ENCODE measurements around the gene PUM1. TPM values are rescaled to one million over a fixed set of nuclear protein-coding genes. Genes with fewer than 3 reads are reported as not detected.
A peak's percentile ranks its signal among the peaks of the same experiment; 100 is the strongest.

The PUM1 gene
- polyA plus RNA-seq, 6 donors from 2014 or later, result 93.0 to 121 (median 109) TPM

DNA sequence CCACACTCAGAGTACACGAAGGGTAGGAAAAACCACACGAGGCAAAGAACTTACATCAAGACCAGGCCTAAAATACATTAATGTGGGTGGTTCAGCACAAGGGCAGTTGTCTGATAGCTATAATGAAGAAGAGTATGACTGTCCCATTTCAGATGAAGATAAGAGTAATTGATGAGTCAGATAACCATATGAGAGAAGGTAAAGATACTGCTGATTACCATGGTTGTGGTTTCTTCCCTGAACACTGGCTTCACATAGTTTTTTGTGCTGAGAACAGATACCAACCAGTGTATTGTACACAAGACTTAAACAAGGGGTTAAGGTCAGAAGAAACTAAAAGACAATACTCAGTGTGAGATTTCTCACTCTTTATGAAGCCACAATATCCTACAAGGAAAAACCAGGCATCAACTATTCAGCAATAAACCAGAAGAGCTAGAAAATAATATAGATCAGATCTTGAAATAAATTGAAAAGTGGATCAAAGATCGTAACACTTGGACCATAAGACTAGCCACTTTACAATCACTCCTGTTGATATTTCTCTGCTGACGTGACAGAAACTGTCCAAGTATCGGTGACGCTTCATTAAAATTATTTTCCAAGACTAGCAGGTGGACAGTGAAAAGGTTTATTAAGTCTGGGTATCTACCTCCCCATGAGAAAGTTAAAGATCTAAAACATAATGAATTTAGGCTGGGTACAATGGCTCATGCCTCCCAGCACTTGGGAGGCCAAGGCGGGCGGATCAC, 28.6 kb downstream of the PUM1 start:
- H3K27me3 Mint-ChIP-seq, result no peaks in the 10 kb centered on the region
- peaks cover 45 to 78% (median 70%) of the 10 kb centered on the region in 3 donors for H3K4me1 Mint-ChIP-seq
- ATAC-seq (ENCODE audit: low read depth in 2 of 2) (no peak), DNase-seq (no peak)
- H3K36me3 Mint-ChIP-seq, result peaks cover 0 to 11% of the 10 kb centered on the region in 2 donors
- no peaks in the 10 kb centered on the region for H3K9me3 Mint-ChIP-seq
- H3K27ac Mint-ChIP-seq, result peak overlapping the region in 2 of 6 donors; percentile 10 to 67
- H3K4me3 Mint-ChIP-seq, result no peak overlapping the region

GRCh38 chr1:31033598-31033997, 31.9 kb downstream of the PUM1 start:
- peak overlapping the region in 5 of 6 donors; percentile 16 to 82 (median 76) for H3K27ac Mint-ChIP-seq
- no peaks in the 10 kb centered on the region for H3K27me3 Mint-ChIP-seq
- no peaks in the 10 kb centered on the region for H3K9me3 Mint-ChIP-seq
- H3K36me3 Mint-ChIP-seq, result peaks cover 0 to 6% of the 10 kb centered on the region in 2 donors
- H3K4me1 Mint-ChIP-seq, result peaks cover 53 to 81% (median 76%) of the 10 kb centered on the region in 3 donors
- peak overlapping the region in 3 of 8 donors; percentile 18 to 45 (median 40) for H3K4me3 Mint-ChIP-seq
- no peak for ATAC-seq (ENCODE audit: low read depth in 2 of 2)
- DNase-seq, result no peak

- H3K27me3 Mint-ChIP-seq, result no peaks in the 10 kb centered on the region
- peaks cover 0 to 4% of the 10 kb centered on the region in 2 donors for H3K36me3 Mint-ChIP-seq
- DNase-seq, result peak; percentile 12
- H3K27ac Mint-ChIP-seq, result peak overlapping the region in 4 of 6 donors; percentile 26 to 83 (median 54)
- ATAC-seq (ENCODE audit: low read depth in 2 of 2), result peak; percentile 62 to 65
- no peaks in the 10 kb centered on the region for H3K9me3 Mint-ChIP-seq
- peaks cover 55 to 84% (median 75%) of the 10 kb centered on the region in 3 donors for H3K4me1 Mint-ChIP-seq
- peak overlapping the region in 4 of 8 donors; percentile 1 to 45 (median 21) for H3K4me3 Mint-ChIP-seq
These were observed 33.3 kb downstream of the PUM1 start for GRCh38 chr1:31032266-31032665.

- ATAC-seq (ENCODE audit: low read depth in 2 of 2), result no peak
- Mint-ChIP-seq H3K4me1 (peaks cover 51 to 89% (median 70%) of the 10 kb centered on the region in 3 donors), H3K9me3 (no peaks in the 10 kb centered on the region), H3K36me3 (peaks cover 0 to 8% of the 10 kb centered on the region in 2 donors), H3K27ac (peak overlapping the region in 2 of 6 donors; percentile 26 to 47), H3K27me3 (no peaks in the 10 kb centered on the region), H3K4me3 (peak overlapping the region in 6 of 8 donors; percentile 1 to 62 (median 13))
- DNase-seq, result no peak
These were observed 34.0 kb downstream of the PUM1 start for GRCh38 chr1:31031330-31032143.

DNA sequence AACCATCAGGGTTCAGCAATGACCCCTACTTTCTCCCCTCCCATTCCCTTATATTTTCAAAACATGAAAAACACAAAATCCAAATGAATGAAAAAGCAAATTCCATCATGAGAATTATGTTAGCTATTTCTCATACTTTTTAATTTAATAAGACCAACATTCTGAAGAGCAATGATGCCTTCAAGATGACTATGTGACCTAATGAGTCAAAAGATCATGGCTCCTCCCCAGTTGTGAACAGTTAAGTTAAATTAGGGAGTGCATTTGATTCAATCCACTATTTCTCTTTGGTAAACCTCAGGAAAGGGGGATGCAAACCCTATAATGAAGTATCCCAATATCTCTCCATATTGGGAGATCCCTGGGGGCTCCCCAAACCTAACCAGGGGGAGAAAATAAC, 36.5 kb downstream of the PUM1 start:
- Mint-ChIP-seq H3K4me3 (peak overlapping the region in 6 of 8 donors; percentile 12 to 81 (median 62)), H3K4me1 (peaks cover 57 to 86% (median 74%) of the 10 kb centered on the region in 3 donors), H3K9me3 (no peaks in the 10 kb centered on the region), H3K27ac (peak overlapping the region in 2 of 6 donors; percentile 66 to 84), H3K27me3 (no peaks in the 10 kb centered on the region), H3K36me3 (peaks cover 0 to 13% of the 10 kb centered on the region in 2 donors)
- DNase-seq (no peak), ATAC-seq (ENCODE audit: low read depth in 2 of 2) (no peak)

GRCh38 chr1:31027693-31028526, 37.6 kb downstream of the PUM1 start:
- Mint-ChIP-seq H3K4me1 (peaks cover 58 to 85% (median 67%) of the 10 kb centered on the region in 3 donors), H3K9me3 (no peaks in the 10 kb centered on the region), H3K36me3 (peaks cover 0 to 13% of the 10 kb centered on the region in 2 donors), H3K4me3 (peak overlapping the region in 7 of 8 donors; percentile 23 to 80 (median 61)), H3K27ac (peak overlapping the region in 5 of 6 donors; percentile 1 to 54 (median 14)), H3K27me3 (no peaks in the 10 kb centered on the region)
- ATAC-seq (ENCODE audit: low read depth in 2 of 2), result peak; percentile 93 to 95
- DNase-seq, result peak; percentile 61

- Mint-ChIP-seq H3K9me3 (no peaks in the 10 kb centered on the region), H3K27me3 (no peaks in the 10 kb centered on the region), H3K4me1 (peaks cover 59 to 78% (median 66%) of the 10 kb centered on the region in 3 donors), H3K27ac (peak overlapping the region in 2 of 6 donors; percentile 54 to 71), H3K36me3 (peaks cover 0 to 9% of the 10 kb centered on the region in 2 donors), H3K4me3 (no peak overlapping the region)
- ATAC-seq (ENCODE audit: low read depth in 2 of 2), result no peak
- DNase-seq, result no peak
These were observed 43.3 kb downstream of the PUM1 start for GRCh38 chr1:31022259-31022658.

GRCh38 chr1:31020007-31020790, 45.3 kb downstream of the PUM1 start:
- H3K36me3 Mint-ChIP-seq, result no peaks in the 10 kb centered on the region
- H3K27ac Mint-ChIP-seq, result peak overlapping the region in 4 of 6 donors; percentile 30 to 88 (median 66)
- H3K4me3 Mint-ChIP-seq, result peak overlapping the region in 1 of 8 donors; percentile 49
- DNase-seq (no peak), ATAC-seq (ENCODE audit: low read depth in 2 of 2) (no peak)
- H3K9me3 Mint-ChIP-seq, result no peaks in the 10 kb centered on the region
- H3K27me3 Mint-ChIP-seq, result no peaks in the 10 kb centered on the region
- H3K4me1 Mint-ChIP-seq, result peaks cover 53 to 75% (median 62%) of the 10 kb centered on the region in 3 donors

DNA sequence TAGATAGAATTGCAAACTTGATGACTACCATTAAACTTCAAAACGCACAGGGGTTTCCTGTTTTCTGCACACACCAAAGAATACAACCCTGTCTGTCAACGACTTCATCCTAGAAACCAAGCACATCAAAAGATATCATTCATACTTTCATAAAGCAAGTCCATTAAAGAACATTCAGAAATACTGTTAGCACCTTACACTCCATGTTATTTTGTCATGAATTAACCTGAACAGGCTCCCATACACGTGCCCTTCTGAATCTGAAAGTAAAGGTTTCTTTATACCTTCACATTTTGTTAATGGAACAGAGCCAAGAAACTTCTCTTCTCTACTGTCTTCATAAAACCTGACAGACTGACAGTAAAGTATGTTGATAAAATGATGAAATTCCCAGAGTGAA, 46.1 kb downstream of the PUM1 start:
- Mint-ChIP-seq H3K36me3 (no peaks in the 10 kb centered on the region), H3K4me1 (peaks cover 46 to 71% (median 54%) of the 10 kb centered on the region in 3 donors)
- no peak for ATAC-seq (ENCODE audit: low read depth in 2 of 2)

DNA sequence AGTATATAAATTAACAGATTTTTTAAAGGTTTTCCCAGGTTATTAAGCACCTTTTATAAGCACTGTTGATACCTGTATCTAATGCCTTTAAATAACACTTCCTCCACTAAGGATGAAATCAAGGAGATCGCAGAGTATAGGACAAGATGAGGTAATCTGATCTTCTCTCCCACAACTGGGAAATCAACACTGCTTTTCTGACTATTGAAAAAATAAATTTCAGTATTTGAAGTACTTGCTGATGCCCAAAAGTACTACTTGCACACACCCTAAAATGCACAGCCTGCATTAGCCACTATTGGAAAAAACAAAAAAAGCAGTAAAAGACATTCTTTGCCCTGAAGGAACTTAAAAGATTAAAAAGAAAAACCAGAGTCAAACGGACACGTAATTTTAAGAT, 48.6 kb downstream of the PUM1 start:
- ATAC-seq (ENCODE audit: low read depth in 2 of 2) (no peak), DNase-seq (no peak)
- H3K4me1 Mint-ChIP-seq, result peaks cover 47 to 70% (median 55%) of the 10 kb centered on the region in 3 donors
- H3K27me3 Mint-ChIP-seq, result no peaks in the 10 kb centered on the region
- no peak overlapping the region for H3K4me3 Mint-ChIP-seq
- peak overlapping the region in 2 of 6 donors; percentile 8 to 27 for H3K27ac Mint-ChIP-seq
- H3K36me3 Mint-ChIP-seq, result no peaks in the 10 kb centered on the region
- no peaks in the 10 kb centered on the region for H3K9me3 Mint-ChIP-seq

More for the DNA sequence above, 46.1 kb downstream of the PUM1 start:
- no peak for DNase-seq
- Mint-ChIP-seq H3K9me3 (no peaks in the 10 kb centered on the region), H3K27me3 (no peaks in the 10 kb centered on the region), H3K4me3 (peak overlapping the region in 1 of 8 donors; percentile 16), H3K27ac (peak overlapping the region in 3 of 6 donors; percentile 33 to 88 (median 76))

- Mint-ChIP-seq H3K27me3 (no peaks in the 10 kb centered on the region), H3K9me3 (no peaks in the 10 kb centered on the region), H3K4me3 (peak overlapping the region in 1 of 8 donors; percentile 34), H3K27ac (peak overlapping the region in 3 of 6 donors; percentile 17 to 71 (median 29)), H3K36me3 (no peaks in the 10 kb centered on the region), H3K4me1 (peaks cover 40 to 69% (median 47%) of the 10 kb centered on the region in 3 donors)
- DNase-seq (peak; percentile 18), ATAC-seq (ENCODE audit: low read depth in 2 of 2) (peak; percentile 79 to 90)
These were observed 52.2 kb downstream of the PUM1 start for GRCh38 chr1:31013187-31013864.

All from naive B cell (primary cell).